ENCODE results near the gene ANKRD28. TPM values are rescaled to one million over a fixed set of nuclear protein-coding genes. Genes with fewer than 3 reads are reported as not detected.

Gene ANKRD28
- total RNA-seq, 1 donor from 2014 or later, result 105 TPM

DNA sequence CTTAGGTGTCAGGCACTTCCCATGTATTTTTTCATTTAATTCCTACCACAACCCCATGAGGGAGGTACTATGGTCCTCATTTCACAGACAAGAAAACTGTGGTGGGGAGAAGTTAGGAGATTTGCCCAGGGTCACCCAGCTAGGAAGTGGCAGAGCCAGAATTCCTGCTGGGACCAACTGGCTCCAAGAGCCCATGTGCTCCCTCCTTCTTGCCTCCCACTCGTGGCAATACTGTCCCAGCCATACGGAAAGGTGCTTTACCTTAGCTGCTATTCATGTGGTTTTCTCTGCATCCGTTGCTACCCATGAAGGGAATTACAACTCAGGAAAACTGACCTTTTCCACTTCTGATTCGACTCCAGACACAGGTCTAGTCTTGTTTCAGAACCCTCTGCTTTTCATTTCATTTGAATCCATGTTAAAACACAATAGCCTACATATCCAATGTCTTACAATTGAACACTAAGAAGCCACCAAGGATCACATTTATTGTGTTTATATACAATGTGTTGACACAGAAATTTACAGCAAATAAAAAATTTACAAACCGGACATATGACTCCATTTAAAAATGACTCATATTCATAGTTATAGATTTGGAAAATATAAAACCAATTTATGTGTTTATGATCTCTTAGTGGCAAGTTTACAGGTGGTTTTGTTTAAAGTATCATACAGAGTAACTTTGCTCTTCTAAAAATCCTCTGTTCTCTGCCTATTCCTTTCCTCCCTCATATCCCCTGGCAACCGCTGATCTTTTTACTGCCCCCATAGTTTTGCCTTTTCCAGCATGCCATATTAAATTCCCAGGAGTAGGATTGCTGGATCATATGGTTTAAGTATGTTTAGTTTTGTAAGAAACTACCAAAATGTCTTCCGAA lies 137.5 kb downstream of the ANKRD28 start:
- DNase-seq, result no peak

DNA sequence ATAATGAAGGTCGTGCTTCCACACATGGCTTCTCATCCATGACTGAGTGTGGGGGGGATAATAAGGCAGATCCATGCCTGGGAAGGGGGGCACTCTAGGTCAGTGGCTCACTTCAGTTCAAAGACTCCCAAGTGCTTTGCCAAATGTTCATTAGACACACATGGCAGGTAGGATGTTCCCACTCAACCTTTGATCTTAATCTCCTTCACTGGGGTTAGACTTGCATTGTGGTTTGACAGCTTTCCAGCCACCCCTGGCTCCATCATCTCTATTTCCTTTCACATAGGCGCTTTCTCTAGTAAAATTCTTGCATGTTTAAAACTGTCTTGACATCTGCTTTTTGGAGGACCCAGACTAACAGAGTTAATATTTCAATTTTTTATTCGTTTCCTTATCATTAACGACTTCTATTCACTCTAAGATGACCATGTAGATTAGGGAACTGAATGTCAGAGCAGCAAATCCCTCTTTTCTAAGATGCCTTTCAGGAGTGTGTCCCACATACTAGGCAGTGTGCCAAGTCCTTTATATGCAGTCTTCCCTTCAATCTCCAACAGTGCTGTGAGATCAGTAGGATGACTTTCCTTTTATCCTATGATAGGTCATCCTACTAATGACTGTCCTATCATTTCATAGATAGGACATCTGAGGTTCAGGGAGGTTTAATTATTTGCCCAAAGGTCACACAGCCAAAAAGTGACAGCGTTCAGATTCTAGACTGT lies 138.4 kb downstream of the ANKRD28 start:
- no peak for DNase-seq

DNA sequence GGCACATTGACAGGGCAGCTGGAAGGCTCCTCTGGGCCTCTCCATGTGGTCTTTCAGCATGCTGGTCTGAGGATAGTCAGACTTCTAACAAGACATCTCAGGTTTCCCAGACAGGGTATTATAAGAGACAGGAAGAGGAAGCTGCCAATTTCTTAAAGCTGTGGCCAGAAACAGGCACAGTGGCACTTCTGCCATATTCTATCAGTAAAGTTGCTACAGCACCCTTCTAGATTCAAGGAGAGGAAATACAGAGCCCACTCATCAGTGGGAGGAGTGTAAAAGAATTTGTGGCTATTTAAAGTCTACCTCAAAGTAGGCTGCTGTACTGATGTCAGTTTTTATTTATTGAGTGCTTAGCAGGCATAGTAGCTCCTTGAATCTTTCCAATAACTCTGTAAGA lies 140.8 kb downstream of the ANKRD28 start:
- no peak for DNase-seq

DNA sequence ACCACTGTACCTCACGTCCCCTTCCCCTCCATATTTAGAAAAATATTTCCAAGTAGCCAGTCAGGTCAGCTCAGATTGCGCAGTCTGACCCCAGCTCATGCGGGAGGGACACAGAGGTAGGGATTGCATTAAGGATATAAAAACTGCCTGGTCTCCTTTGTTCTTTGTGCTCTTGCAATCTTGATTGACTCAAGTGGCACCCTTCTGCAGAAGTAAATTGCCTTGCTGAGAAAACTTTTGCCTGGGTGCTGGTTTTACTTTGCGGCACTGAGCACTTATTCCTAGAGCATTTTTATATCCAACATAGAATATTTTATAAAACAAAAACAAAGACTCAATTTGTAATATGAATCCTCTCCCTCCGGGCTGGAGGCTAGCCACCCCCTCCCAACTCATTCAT lies 141.4 kb downstream of the ANKRD28 start:
- DNase-seq, result no peak

DNA sequence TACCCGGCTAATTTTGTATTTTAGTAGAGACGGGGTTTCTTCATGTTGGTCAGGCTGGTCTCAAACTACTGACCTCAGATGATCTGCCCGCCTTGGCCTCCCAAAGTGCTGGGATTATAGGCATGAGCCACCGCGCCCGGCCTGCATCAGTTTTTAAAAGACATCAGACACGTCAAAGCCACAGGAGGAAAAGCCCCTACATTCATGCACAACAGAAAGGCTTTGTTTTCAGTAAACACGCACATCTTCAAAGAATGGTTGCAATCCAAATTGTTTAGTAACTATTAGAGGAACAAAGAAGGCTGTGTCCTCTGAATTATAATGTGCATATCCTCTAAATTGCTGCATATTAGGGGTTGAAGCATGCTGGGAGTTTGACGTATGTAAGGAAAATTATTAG lies 142.9 kb downstream of the ANKRD28 start:
- no peak for DNase-seq

DNA sequence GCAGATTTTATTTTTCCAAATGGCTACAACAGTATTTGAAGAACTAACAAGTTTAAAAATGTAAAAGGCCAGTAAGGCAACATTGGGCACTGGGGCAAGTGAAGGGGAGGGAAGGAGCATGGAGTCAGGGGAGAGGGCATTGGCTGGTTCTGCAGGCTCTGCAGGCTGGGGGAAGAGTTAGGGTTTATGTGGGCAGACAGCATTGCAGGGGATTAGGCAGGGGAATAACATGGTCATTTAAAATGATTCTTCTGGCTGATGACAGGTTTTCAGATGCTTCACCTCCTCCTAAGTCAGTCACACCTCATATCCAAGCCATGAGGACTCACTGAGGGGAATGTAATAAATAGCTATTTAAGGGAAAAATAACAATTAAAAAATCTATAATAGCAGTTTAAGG lies 143.7 kb downstream of the ANKRD28 start:
- no peak for DNase-seq

DNA sequence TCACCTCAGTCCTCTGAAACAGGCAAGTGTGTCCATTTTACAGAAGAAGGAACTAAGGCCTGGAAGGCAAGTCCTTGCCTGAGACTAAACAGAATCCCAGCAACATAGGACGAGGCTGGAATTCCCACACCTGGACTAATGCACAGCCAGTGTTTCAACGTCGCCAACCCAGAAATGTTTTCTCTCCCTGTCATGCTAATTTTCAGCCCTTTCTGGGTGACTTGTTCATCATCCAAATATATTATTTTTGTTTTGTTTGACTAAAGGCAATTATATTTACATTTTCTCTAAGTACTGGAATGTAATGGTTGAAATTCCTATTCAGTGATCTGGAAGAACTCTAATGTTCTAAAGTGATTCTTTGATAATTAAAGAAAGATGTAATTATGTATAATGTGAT lies 144.5 kb downstream of the ANKRD28 start:
- no peak for DNase-seq

DNA sequence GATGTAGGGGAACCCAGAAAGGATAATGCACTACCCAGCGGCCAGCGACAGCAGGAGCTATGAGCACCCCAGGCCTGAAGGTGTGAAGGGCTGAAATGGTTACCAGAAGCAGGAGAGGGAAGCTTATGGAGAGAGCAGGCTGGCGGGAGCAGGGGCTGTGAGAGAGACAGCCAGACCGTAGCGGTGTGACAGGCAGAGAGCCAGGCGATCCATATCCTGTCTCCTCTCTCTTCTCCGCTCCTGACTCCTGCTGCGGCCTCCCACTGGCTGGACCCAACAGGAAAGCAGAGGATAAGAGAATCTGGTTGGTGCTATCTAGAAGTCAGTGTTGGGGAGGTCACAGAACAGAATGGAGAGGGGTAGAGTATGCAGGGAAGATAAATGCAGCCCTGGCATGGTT lies 146.4 kb downstream of the ANKRD28 start:
- DNase-seq, result no peak

DNA sequence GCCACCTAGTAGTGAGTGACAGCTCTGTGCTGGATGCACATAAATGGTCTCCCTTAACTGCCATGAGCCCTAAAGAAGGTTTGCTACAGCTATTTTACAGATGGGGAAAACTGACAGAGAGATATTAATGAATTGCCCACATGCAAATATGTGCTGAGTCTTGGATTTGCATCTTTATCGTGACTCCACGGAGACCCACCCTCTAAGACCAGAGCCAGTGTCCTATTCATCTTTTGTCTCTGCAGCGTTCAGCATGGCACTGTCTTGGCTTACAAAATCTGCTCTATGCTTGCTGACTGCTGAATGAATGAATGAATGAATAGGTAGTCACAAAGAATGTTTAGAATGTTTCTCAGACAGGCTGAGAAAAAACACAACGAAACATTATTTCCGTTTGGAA lies 147.9 kb downstream of the ANKRD28 start:
- DNase-seq, result no peak

- no peak for DNase-seq
Measured at GRCh38 chr3:15649341-15649740, 148.4 kb downstream of the ANKRD28 start.

DNA sequence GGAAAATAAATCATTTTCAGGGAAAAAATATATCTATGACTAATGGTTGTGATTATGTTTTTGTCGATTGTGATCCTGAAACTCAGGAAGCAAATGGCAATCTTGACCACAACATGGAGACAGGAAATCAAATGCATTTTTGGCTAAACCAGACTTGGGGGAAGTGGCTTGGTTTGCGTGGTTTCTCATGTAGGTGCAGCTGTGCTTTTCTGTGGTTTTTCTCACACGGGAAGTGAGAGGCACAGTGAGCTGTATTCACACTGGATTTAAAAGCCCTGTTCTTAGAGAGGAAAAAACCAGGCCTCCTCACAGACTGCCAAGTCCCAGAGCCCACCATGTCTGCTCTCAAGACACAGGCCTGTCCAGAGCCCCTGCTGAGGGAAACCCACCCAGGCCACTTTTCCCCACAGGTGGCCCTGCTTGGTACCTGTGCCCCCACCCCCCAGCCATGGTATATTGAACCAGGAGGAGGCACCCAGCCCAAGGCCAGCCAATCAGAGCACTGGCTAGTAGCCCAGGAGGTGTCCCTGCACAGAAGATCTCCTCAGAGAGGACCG lies 150.1 kb downstream of the ANKRD28 start:
- DNase-seq, result no peak

DNA sequence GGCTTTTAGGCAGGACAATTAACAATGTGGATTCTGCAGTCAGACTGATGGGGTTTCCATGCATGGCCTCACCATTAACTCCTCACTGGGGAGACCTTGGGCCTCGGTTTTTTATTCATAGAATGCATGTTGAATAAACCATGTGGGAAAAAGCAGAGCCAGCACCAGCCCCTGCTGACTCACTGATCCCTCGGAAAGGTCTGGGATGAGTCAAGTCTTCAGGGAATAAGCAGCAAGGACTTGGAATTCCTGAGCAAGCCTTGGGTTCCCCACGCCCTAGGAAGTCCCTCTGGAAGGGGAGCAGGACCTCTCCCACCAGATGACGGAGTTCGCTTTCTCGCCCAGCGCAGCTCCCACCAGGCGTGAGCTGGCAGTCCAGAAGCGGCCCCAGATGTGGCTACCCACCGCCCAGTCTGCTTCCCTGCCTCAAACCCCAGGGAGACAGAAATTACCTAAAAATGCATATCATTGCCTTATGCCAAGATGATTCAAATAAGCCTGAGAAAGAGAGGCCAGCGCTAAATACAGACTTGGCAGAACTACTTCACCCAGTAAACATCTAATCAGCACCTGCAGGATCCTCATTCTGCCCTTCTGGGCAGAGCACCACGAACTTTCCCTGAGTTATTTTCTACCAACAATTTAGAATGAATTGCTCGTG lies 150.8 kb downstream of the ANKRD28 start:
- no peak for DNase-seq

- DNase-seq, result no peak
Measured at GRCh38 chr3:15645740-15646501, 151.9 kb downstream of the ANKRD28 start.

GRCh38 chr3:15645246-15645645 lies 152.5 kb downstream of the ANKRD28 start:
- no peak for DNase-seq

DNA sequence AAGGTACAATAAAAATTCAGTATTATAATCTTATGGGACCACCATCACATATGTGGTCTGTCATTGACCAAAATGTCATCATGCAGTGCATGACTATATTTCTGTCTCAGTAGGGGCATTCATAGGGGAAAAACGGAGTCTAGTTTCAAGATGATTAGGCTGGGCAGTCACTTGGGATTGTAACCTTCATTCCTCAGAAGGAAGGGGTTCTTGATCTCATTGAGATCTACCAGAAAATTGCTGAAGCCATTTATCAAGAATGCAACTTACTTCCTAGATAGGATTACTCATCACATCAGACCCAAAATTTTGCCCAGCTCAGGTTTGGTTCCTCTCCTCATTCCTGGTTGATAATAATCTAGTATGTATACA lies 158.9 kb downstream of the ANKRD28 start:
- no peak for DNase-seq

DNA sequence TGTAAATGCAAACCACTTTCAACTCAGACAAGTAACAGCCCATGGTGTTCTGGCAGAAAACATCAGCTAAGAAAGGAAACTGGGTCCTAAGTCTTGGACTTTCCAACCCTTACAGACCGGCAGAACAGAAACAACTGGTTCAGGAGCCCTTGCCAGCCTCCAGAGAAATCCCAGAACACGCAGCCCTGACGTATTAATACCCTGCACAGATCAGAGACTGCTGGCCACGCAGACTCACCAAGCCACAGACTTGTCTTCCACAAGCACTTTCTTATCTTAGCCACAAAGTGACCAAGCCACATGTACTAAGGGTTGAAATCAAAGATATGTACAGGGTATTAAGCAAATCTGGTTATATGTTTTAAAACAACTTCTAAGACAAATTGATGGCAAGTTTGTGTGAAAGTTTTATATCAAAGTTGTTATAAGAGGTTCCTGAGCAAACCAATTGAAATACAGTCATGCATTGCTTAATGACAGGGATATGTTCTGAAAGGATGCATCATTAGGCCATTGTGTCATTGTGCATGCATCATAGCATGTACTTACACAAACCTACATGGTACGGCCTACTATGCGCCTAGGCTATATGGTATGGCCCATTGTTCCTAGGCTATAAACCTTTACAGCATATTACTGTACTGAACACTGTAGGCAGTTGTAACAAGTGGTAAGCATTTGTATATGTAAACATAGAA lies 159.4 kb downstream of the ANKRD28 start:
- no peak for DNase-seq

DNA sequence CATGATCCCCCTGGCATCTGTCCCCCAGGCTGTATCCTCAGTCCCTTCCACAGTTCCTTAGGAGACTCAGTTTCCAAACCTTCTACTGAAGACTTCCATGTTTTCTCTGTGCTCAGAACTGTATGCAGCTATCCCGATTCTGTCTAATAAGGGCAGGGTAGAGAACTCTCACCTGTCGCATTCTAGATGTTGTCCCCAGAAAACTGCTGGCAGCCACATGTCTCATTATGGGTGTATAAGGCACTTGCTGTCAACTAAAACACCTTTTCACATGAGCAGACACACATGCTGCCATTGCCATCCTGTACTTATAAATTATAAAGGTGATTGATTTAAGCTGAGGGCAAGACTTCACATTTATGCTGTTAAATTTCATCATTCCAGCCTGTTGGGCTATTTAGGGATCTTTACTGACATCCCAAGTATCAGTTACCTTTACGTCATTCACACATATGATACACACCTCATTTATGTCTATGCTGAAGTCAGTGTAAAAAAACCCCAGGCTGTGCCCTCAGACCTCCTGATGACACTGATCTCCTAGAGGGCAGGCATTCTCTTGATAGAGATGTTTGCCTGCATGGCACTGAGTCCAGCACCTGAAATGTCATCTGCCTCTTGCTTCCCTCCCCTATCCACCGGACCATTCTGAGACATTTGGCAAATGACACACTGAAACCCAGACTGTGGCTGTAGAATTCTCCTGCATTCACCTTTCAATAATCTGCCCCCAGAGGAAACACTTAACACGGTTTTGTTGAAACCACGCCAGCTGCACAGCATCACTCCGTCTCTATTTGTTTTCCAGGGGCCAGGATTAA lies 160.4 kb downstream of the ANKRD28 start:
- no peak for DNase-seq

- no peak for DNase-seq
Measured at GRCh38 chr3:15636028-15636709, 161.6 kb downstream of the ANKRD28 start.

DNA sequence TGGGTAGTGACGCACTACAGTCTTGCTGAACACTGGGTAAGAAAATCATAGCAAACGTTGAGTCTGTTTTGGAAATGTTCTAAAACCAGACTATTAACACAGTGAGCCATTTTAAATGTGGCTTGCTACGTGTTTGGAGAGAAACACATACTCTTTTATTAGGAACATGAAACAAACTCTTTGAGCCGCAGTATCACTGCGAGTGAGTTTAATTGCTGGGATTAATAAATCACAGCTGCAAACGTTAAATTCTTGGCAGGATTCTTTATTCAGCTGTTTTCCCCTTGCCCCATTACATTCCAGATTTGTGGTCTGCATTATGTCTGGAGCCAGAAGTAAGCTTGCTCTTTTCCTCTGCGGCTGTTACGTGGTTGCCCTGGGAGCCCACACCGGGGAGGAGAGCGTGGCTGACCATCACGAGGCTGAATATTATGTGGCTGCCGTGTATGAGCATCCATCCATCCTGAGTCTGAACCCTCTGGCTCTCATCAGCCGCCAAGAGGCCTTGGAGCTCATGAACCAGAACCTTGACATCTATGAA lies 162.6 kb downstream of the ANKRD28 start:
- no peak for DNase-seq

GRCh38 chr3:15634671-15635070 lies 163.1 kb downstream of the ANKRD28 start:
- no peak for DNase-seq

Measured in occipital lobe (tissue), 2 donors.